ENCODE results near the gene ZNF266. TPM values are rescaled to one million over a fixed set of nuclear protein-coding genes. Genes with fewer than 3 reads are reported as not detected.

ZNF266 gene
- polyA plus RNA-seq, 3 donors, result 36.3 to 67.1 (median 38.1) TPM

DNA sequence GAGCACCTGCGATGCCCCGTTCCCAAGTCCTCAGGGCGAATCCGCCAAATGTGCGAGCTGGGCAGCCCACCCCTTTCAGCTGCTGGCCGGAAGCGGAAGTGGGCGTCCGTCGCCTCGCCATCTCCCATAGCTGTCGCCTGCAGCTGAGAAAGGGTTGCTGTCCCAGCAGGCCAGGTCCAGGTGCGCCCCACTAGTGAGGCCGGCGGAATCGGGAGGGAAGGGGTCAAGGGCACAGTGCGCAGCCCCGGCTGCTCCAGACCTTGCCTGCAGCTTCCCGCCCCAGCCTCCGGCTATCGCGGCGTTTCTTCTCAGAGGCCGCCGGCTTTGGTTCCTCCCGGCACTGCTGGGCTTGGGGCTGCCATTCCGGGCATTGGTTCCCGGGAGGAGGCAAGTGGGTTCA, 72.5 kb downstream of the ZNF266 start, which contains the start of gene ZNF177:
Gene ZNF177 (plus strand): TSS at position 109 of the 400 bp plus-strand sequence. CDS start 15,299 bp downstream, outside the sequence.
- DNase-seq (ENCODE audit: extremely low read depth in 1 of 11, low read depth in 9 of 11, low spot score in 4 of 11), result peak in 9 of 11 donors; percentile 25 to 46 (median 34)

Other genes with a start within 250 kb of the ZNF266 start
- under 1 TPM; 0.04 to 0.08 (median 0.05) TPM for gene OR7D4, start 216.0 kb downstream of the ZNF266 start, polyA plus RNA-seq (ENCODE audit: insufficient read length in 3 of 3)
- gene OR7E24, start 184.6 kb downstream of the ZNF266 start, polyA plus RNA-seq (ENCODE audit: insufficient read length in 3 of 3), result not detected
- 1 to 10 TPM; 6.7 to 7.4 (median 7.1) TPM for gene ZNF699, start 125.7 kb downstream of the ZNF266 start, polyA plus RNA-seq (ENCODE audit: insufficient read length in 3 of 3)
- 10 to 100 TPM; 56.7 to 72.3 (median 65.9) TPM for gene ZNF559, start 111.4 kb downstream of the ZNF266 start, polyA plus RNA-seq (ENCODE audit: insufficient read length in 3 of 3)
- 10 to 100 TPM; 10.0 to 14.0 (median 13.9) TPM for gene ZNF177, start 72.6 kb downstream of the ZNF266 start, polyA plus RNA-seq (ENCODE audit: insufficient read length in 3 of 3)
- gene ZNF560, start 63.0 kb upstream of the ZNF266 start, polyA plus RNA-seq (ENCODE audit: insufficient read length in 3 of 3), result under 1 TPM; 0.56 to 0.93 (median 0.67) TPM
- 10 to 100 TPM; 20.3 to 25.0 (median 24.4) TPM for gene ZNF426, start 103.1 kb upstream of the ZNF266 start, polyA plus RNA-seq (ENCODE audit: insufficient read length in 3 of 3)
- 10 to 100 TPM; 14.7 to 30.5 (median 20.6) TPM for gene ZNF121, start 148.9 kb upstream of the ZNF266 start, polyA plus RNA-seq (ENCODE audit: insufficient read length in 3 of 3)
- 10 to 100 TPM; 49.3 to 62.8 (median 62.5) TPM for gene ZNF561, start 185.7 kb upstream of the ZNF266 start, polyA plus RNA-seq (ENCODE audit: insufficient read length in 3 of 3)
- gene ZNF562, start 239.5 kb upstream of the ZNF266 start, polyA plus RNA-seq (ENCODE audit: insufficient read length in 3 of 3), result 10 to 100 TPM; 25.7 to 26.7 (median 26.4) TPM

All from renal cortex interstitium (tissue), 11 donors.